Measurements from ENCODE around the gene BBX.

DNA sequence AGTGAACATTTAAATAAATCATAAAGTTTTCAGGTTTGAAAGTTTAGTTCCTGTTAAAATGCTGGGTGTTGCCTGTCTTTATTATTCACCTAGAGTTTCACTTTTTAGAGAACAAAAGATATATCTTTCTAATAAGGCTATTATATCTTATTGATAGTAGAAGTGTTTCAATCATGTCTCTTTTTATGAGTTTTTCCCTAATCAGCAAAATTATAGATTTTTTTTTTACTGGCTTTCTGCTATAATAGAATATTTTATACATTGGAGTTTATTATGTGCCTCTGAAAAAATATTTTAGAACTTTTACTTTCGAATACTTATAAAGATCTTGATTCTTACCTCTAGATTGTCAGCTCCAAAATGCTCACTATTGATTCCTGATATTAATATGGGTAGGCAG lies 131.5 kb downstream of the BBX start:
- TF ChIP-seq GATA2 (IDR thresholded peaks at IDR 0.05; ENCODE audit: low read depth, low read length): no peak
- no peak for TF ChIP-seq GATA3 (IDR thresholded peaks at IDR 0.05; ENCODE audit: low read depth, low read length)
